HepG2 (cell line): ENCODE results near the gene ARHGAP23. TPM values are rescaled to one million over a fixed set of nuclear protein-coding genes. Genes with fewer than 3 reads are reported as not detected.
A peak's percentile ranks its signal among the peaks of the same experiment; 100 is the strongest.

ENCODE experiments used
- ATAC-seq: fragments of 200-7000 bp; cut with Tn5 transposase; 3 replicates; pipeline ENCODE4 v1.9.1; 2020; ENCODE audit warnings: mild to moderate bottlenecking, moderate library complexity
- BruUV-seq: library from RNA; stranded (reverse); fragments of 400-500 nt; replicated peaks from 2 replicates; lab custom pipeline; 2021; lab: Mats Ljungman, UMichigan
- CTCF ChIA-PET: fragments of 300-600 bp; formaldehyde crosslinking; extraction: SDS; loops from one replicate; lab custom pipeline; 2021; ENCODE audit warnings: low total read pairs, inconsistent platforms, low intra/inter-chr PET ratio; lab: Yijun Ruan, JAX
- POLR2A ChIA-PET: fragments of 350-600 bp; sonication (Branson Sonifier 250); formaldehyde crosslinking; loops from one replicate; lab custom pipeline; 2020; ENCODE audit warnings: antibody characterized with exemption, inconsistent platforms; lab: Yijun Ruan, JAX
- DNase-seq: peaks from one replicate; pipeline ENCODE4 v3.0.0-alpha.2; 2015; ENCODE audit warnings: low spot score
- FAIRE-seq: peaks from 3 replicates; lab custom pipeline; 2011; peaks lifted over from hg19 to GRCh38; lab: Jason Lieb, UNC
- H2AFZ ChIP-seq: one replicate; pipeline ENCODE4 v1.6.1; 2011; ENCODE audit warnings: low read length, inconsistent platforms
- H3K27ac ChIP-seq: fragments of 300-600 bp; 3 replicates; pipeline ENCODE4 v1.8.0; 2011; ENCODE audit warnings: mixed run types, mild to moderate bottlenecking, mixed read lengths, low read length, inconsistent platforms; ENCODE audit not compliant: insufficient read depth; ENCODE audit errors: extremely low read length
- H3K27me3 ChIP-seq, 2 experiments: fragments of 200-600 bp in 1 of 2; 2 replicates in 1 of 2; 3 replicates in 1 of 2; pipeline versions ENCODE4 v1.6.0 to v1.8.0; 2011; ENCODE audit warnings: low read length in 2 of 2, mild to moderate bottlenecking in 2 of 2, moderate library complexity in 2 of 2, inconsistent platforms in 1 of 2; ENCODE audit not compliant: insufficient read depth in 2 of 2, control insufficient read depth in 1 of 2
- H3K36me3 ChIP-seq, 2 experiments: fragments of 200-600 bp in 1 of 2; replicated peaks in 1 of 2; 2 replicates in 1 of 2; 3 replicates in 1 of 2; pipeline versions ENCODE4 v1.5.1 to v1.8.0; 2011; ENCODE audit warnings: low read length in 2 of 2, inconsistent platforms in 1 of 2; ENCODE audit not compliant: insufficient read depth in 2 of 2, control insufficient read depth in 1 of 2
- H3K4me1 ChIP-seq: 2 replicates; pipeline ENCODE4 v1.5.1; 2012; ENCODE audit warnings: low read length, inconsistent platforms; ENCODE audit not compliant: insufficient read depth
- H3K4me2 ChIP-seq: 2 replicates; pipeline ENCODE4 v1.6.0; 2011; ENCODE audit warnings: low read depth, low read length, inconsistent platforms
- H3K4me3 ChIP-seq, 3 experiments: fragments of 200-600 bp in 1 of 3; sonication (generic), shearing (Covaris generic) in 1 of 3; replicated peaks in 1 of 3; 2 replicates each; pipeline ENCODE4 v1.5.1; 2011 to 2016; ENCODE audit warnings: low read length in 3 of 3, inconsistent platforms in 2 of 3, low read depth in 2 of 3, mild to moderate bottlenecking in 2 of 3, control low read depth in 1 of 3, mixed read lengths in 1 of 3; ENCODE audit not compliant: insufficient read depth in 1 of 3
- H3K79me2 ChIP-seq: one replicate; pipeline ENCODE4 v1.6.1; 2011; ENCODE audit warnings: low read length, inconsistent platforms; ENCODE audit not compliant: insufficient read depth
- H3K9ac ChIP-seq: 2 replicates; pipeline ENCODE4 v1.6.0; 2011; ENCODE audit warnings: mild to moderate bottlenecking, low read depth, low read length, inconsistent platforms; ENCODE audit not compliant: insufficient read depth
- H3K9me3 ChIP-seq: 2 replicates; pipeline ENCODE4 v1.5.1; 2012; ENCODE audit warnings: mild to moderate bottlenecking, low read length
- H4K20me1 ChIP-seq: 2 replicates; pipeline ENCODE4 v1.6.0; 2011; ENCODE audit warnings: inconsistent platforms, mild to moderate bottlenecking, low read length, moderate library complexity; ENCODE audit not compliant: insufficient read depth
- CHCHD3 ChIP-seq: sonication (generic); formaldehyde crosslinking; IDR thresholded peaks from 2 replicates; pipeline ENCODE4 v1.8.0; 2022; ENCODE audit warnings: mild to moderate bottlenecking, missing genetic modification reagents, moderate library complexity
- FLYWCH1 ChIP-seq: sonication (generic); formaldehyde crosslinking; IDR thresholded peaks from 2 replicates; pipeline ENCODE4 v1.8.1; 2023; ENCODE audit warnings: mild to moderate bottlenecking, missing genetic modification reagents
- GABPB1 ChIP-seq: IDR thresholded peaks from 2 replicates; pipeline ENCODE4 v1.6.1; 2016; ENCODE audit warnings: mild to moderate bottlenecking, missing genetic modification reagents, moderate library complexity, missing compliant biosample characterization
- RAD21 ChIP-seq: fragments of 450-650 bp; formaldehyde crosslinking; IDR thresholded peaks from 2 replicates; pipeline ENCODE4 v1.5.0; 2020; ENCODE audit warnings: mild to moderate bottlenecking
- RERE ChIP-seq: IDR thresholded peaks from 2 replicates; pipeline ENCODE4 v1.6.1; 2016; ENCODE audit warnings: low read depth, missing genetic modification reagents, missing compliant biosample characterization
- RFX3 ChIP-seq: IDR thresholded peaks from 2 replicates; pipeline ENCODE4 v1.6.1; 2016; ENCODE audit warnings: missing biosample characterization, missing genetic modification reagents
- SALL1 ChIP-seq: sonication (generic); formaldehyde crosslinking; IDR thresholded peaks from 2 replicates; pipeline ENCODE4 v1.8.0; 2022; ENCODE audit warnings: mild to moderate bottlenecking, missing genetic modification reagents
- SNRNP70 ChIP-seq: fragments of 200-400 bp; formaldehyde crosslinking; IDR thresholded peaks from 2 replicates; pipeline ENCODE4 v1.6.1; 2017; ENCODE audit warnings: mild to moderate bottlenecking, low read depth, low read length, moderate library complexity
- TGIF2 ChIP-seq: IDR thresholded peaks from 2 replicates; pipeline ENCODE4 v1.6.1; 2016; ENCODE audit warnings: control low read depth, missing compliant biosample characterization
- TOE1 ChIP-seq: sonication (generic); formaldehyde crosslinking; IDR thresholded peaks from 2 replicates; pipeline ENCODE4 v1.4.0; 2020; ENCODE audit warnings: mild to moderate bottlenecking, missing genetic modification reagents
- XRCC5 ChIP-seq: fragments of 200-400 bp; formaldehyde crosslinking; optimal IDR thresholded peaks from 2 replicates; pipeline ENCODE3; 2017; ENCODE audit warnings: mild to moderate bottlenecking, low read length
- YY1 ChIP-seq: IDR thresholded peaks from 2 replicates; pipeline ENCODE4 v1.6.1; 2011; ENCODE audit warnings: low read length, low read depth, moderate library complexity, mild to moderate bottlenecking; ENCODE audit not compliant: insufficient read depth, insufficient replicate concordance
- ZEB1 ChIP-seq: IDR thresholded peaks from 2 replicates; pipeline ENCODE4 v1.6.1; 2012; ENCODE audit warnings: mild to moderate bottlenecking, low read depth, inconsistent platforms; ENCODE audit not compliant: insufficient replicate concordance
- ZNF124 ChIP-seq: sonication (generic); formaldehyde crosslinking; IDR thresholded peaks from 2 replicates; pipeline ENCODE4 v1.4.0; 2020; ENCODE audit warnings: missing genetic modification reagents
- ZSCAN30 ChIP-seq: sonication (generic); formaldehyde crosslinking; IDR thresholded peaks from 2 replicates; pipeline ENCODE4 v1.5.0; 2020; ENCODE audit warnings: mild to moderate bottlenecking, missing genetic modification reagents
- WGBS: methylation state at CpG from one replicate; pipeline ENCODE4 v1.1.6; 2017; ENCODE audit warnings: low lambda C conversion rate; 5-methylcytosine and 5-hydroxymethylcytosine counted together
- in situ Hi-C: cut with HindIII; loops from 2 replicates; pipeline ENCODE4 v1.10.0; 2017; ENCODE audit warnings: low pct_unique_long_range_greater_than_20kb; ENCODE audit not compliant: extremely low pct_ligation_motif_present
- intact Hi-C: fragments of 100-400 bp; cut with micrococcal nuclease; formaldehyde crosslinking; loops from one replicate; pipeline ENCODE4 v1.10.0; 2022; ENCODE audit not compliant: unreplicated experiment
- polyA plus RNA-seq, 8 experiments: library from polyadenylated mRNA; depleted of rRNA in 3 of 8; stranded (reverse) in 7 of 8; unstranded in 1 of 8; fragments of >200 nt; fragmentation: Illumina TruSeq in 4 of 8; extraction: Trizol in 4 of 8; gene quantifications; 2 replicates each; pipeline versions ENCODE4 v1.2.1 to v1.2.3, GENCODE V29; 2011 to 2016; ENCODE audit warnings: low read depth in 4 of 8, missing spikeins in 1 of 8, mixed read lengths in 1 of 8; ENCODE audit not compliant: insufficient read depth in 1 of 8
- total RNA-seq, 5 experiments: library from RNA; depleted of rRNA; stranded (reverse); fragments of >200 nt; fragmentation: Illumina TruSeq; extraction: Trizol; gene quantifications; 2 replicates each; pipeline ENCODE4 v1.2.3, GENCODE V29; 2016; ENCODE audit warnings: low read depth in 1 of 5
- TF ChIP-seq, protein P1 (sequence below), 2 experiments: sonication (generic) in 1 of 2; formaldehyde crosslinking in 1 of 2; IDR thresholded peaks; 2 replicates each; pipeline versions ENCODE4 v1.4.0 to v1.6.1; 2018 to 2020; ENCODE audit warnings: missing genetic modification reagents in 2 of 2, borderline replicate concordance in 1 of 2, low read depth in 1 of 2, mild to moderate bottlenecking in 1 of 2, missing biosample characterization in 1 of 2
- TF ChIP-seq, protein P2 (sequence below): sonication (generic); formaldehyde crosslinking; IDR thresholded peaks from 2 replicates; pipeline ENCODE4 v1.4.0; 2020; ENCODE audit warnings: missing genetic modification reagents, borderline replicate concordance

The ARHGAP23 gene
- total and polyA plus RNA-seq, 2 of the 13 experiments (the other 11 are each of a cell fraction or from before 2014, with no cell fraction given): 0.03 TPM; not detected in 1

- H3K27ac ChIP-seq: no peak overlapping the region
- DNase-seq (peak; percentile 57), FAIRE-seq (no peak), ATAC-seq (peak; percentile 95)
- intact Hi-C loops (loop anchor here (1.0 to 2.0 kb wide), 2 partner anchors 30 to 41 kb away; no protein-coding TSS in a partner anchor), in situ Hi-C loops (no loop called here)
- H3K27me3 ChIP-seq: peaks cover 7 to 63% of the 10 kb centered on the region in 2 experiments; a peak in 4 of 5 replicates
- H2AFZ ChIP-seq: no peak overlapping the region
- H3K9me3 ChIP-seq: no peaks in the 10 kb centered on the region
- CTCF ChIA-PET: interaction anchor here (1.3 to 2.4 kb wide), 4 partner anchors 31 to 223 kb away, joined by 9 to 21 read pairs (median 15); no protein-coding TSS in a partner anchor
- WGBS: 6% methylated on average over 13 of the region's 14 CpGs
- H4K20me1 ChIP-seq: no peaks in the 10 kb centered on the region; the same call in 1 of the 2 replicates
- H3K79me2 ChIP-seq: no peaks in the 10 kb centered on the region
- POLR2A ChIA-PET: no interaction called here
- BruUV-seq: no TSS peak
- H3K9ac ChIP-seq: no peak overlapping the region
- no peak overlapping the region for H3K4me2 ChIP-seq
- H3K4me1 ChIP-seq: peaks cover 4% of the 10 kb centered on the region
- H3K4me3 ChIP-seq: no peak overlapping the region
- no peaks in the 10 kb centered on the region for H3K36me3 ChIP-seq
- peak; percentile 55 for TF ChIP-seq GABPB1 (CRISPR knock-in tag)
- no peak for TF ChIP-seq TOE1 (CRISPR knock-in tag)
- TF ChIP-seq XRCC5: peak; percentile 61
- TF ChIP-seq, protein P1, sequence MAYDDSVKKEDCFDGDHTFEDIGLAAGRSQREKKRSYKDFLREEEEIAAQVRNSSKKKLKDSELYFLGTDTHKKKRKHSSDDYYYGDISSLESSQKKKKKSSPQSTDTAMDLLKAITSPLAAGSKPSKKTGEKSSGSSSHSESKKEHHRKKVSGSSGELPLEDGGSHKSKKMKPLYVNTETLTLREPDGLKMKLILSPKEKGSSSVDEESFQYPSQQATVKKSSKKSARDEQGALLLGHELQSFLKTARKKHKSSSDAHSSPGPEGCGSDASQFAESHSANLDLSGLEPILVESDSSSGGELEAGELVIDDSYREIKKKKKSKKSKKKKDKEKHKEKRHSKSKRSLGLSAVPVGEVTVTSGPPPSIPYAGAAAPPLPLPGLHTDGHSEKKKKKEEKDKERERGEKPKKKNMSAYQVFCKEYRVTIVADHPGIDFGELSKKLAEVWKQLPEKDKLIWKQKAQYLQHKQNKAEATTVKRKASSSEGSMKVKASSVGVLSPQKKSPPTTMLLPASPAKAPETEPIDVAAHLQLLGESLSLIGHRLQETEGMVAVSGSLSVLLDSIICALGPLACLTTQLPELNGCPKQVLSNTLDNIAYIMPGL (CRISPR knock-in tag; IDR thresholded peaks at IDR 0.05; ENCODE audit: borderline replicate concordance in 1 of 2, low read depth in 1 of 2): peak in 1 of 2 experiments; percentile 72; a peak in 2 of 4 replicates
- peak; percentile 79 for TF ChIP-seq RFX3 (CRISPR knock-in tag)
- no peak for TF ChIP-seq ZEB1
- no peak; the same call in 1 of the 2 replicates for TF ChIP-seq ZNF124 (CRISPR knock-in tag)
- no peak for TF ChIP-seq SNRNP70
- TF ChIP-seq TGIF2 (CRISPR knock-in tag): 0 out of 2 replicates have a peak, but pooled peaks have one; percentile 43
- TF ChIP-seq CHCHD3 (CRISPR knock-in tag): no peak
- no peak for TF ChIP-seq RERE (CRISPR knock-in tag)
- peak; percentile 35; the same call in 1 of the 2 replicates for TF ChIP-seq SALL1 (CRISPR knock-in tag)
- peak; percentile 51 for TF ChIP-seq YY1
- no peak for TF ChIP-seq ZSCAN30
- no peak for TF ChIP-seq FLYWCH1 (CRISPR knock-in tag)
- peak; percentile 96 for TF ChIP-seq RAD21
- TF ChIP-seq, protein P2, sequence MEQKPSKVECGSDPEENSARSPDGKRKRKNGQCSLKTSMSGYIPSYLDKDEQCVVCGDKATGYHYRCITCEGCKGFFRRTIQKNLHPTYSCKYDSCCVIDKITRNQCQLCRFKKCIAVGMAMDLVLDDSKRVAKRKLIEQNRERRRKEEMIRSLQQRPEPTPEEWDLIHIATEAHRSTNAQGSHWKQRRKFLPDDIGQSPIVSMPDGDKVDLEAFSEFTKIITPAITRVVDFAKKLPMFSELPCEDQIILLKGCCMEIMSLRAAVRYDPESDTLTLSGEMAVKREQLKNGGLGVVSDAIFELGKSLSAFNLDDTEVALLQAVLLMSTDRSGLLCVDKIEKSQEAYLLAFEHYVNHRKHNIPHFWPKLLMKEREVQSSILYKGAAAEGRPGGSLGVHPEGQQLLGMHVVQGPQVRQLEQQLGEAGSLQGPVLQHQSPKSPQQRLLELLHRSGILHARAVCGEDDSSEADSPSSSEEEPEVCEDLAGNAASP (CRISPR knock-in tag): 0 out of 2 replicates have a peak, but pooled peaks have one; percentile 30
Measured at GRCh38 chr17:38444151-38444550, 15.9 kb downstream of the ARHGAP23 start.
